SIG-M5 treated with dmso at 0.1 percent for 504 hours (cell line): ENCODE measurements around the gene B4GALT3.

Source experiments
- DNase-seq: peaks from one replicate; lab custom pipeline; 2025; ENCODE audit not compliant: unreplicated experiment; lab: John Stamatoyannopoulos, UW

B4GALT3 gene

GRCh38 chr1:161164901-161165610 is 12.3 kb downstream of the B4GALT3 start:
- DNase-seq = no peak

GRCh38 chr1:161163793-161164192 is 13.5 kb downstream of the B4GALT3 start:
- DNase-seq = no peak

GRCh38 chr1:161162806-161163205 is 14.5 kb downstream of the B4GALT3 start:
- DNase-seq = no peak

GRCh38 chr1:161162052-161162451 is 15.3 kb downstream of the B4GALT3 start:
- DNase-seq = no peak

GRCh38 chr1:161161652-161162051 is 15.7 kb downstream of the B4GALT3 start:
- no peak for DNase-seq

GRCh38 chr1:161160671-161161145 is 16.6 kb downstream of the B4GALT3 start:
- DNase-seq = no peak

- peak; percentile 53 for DNase-seq
Observed at GRCh38 chr1:161159913-161160243, 17.4 kb downstream of the B4GALT3 start.

GRCh38 chr1:161159087-161159912 is 18.0 kb downstream of the B4GALT3 start, which contains the start of gene USP21:
TSS of gene USP21 (plus strand) at chr1:161159500. CDS start at chr1:161160641, 1,141 bp downstream.
- DNase-seq = peak; percentile 95

GRCh38 chr1:161158316-161159010 is 18.8 kb downstream of the B4GALT3 start:
- no peak for DNase-seq

GRCh38 chr1:161157867-161158266 is 19.4 kb downstream of the B4GALT3 start:
- DNase-seq = no peak

GRCh38 chr1:161153682-161154337 is 23.5 kb downstream of the B4GALT3 start, which contains the start of gene UFC1:
TSS of gene UFC1 (plus strand) at chr1:161153978. CDS start at chr1:161153998, 20 bp downstream.
- peak; percentile 97 for DNase-seq

- DNase-seq = no peak
Observed at GRCh38 chr1:161153176-161153575, 24.1 kb downstream of the B4GALT3 start.

GRCh38 chr1:161145832-161146231 is 31.5 kb downstream of the B4GALT3 start:
- no peak for DNase-seq

GRCh38 chr1:161140755-161141400 is 36.4 kb downstream of the B4GALT3 start:
- DNase-seq = no peak

GRCh38 chr1:161139766-161140165 is 37.5 kb downstream of the B4GALT3 start:
- peak; percentile 59 for DNase-seq

GRCh38 chr1:161138431-161138830 is 38.9 kb downstream of the B4GALT3 start:
- DNase-seq = no peak

- DNase-seq = no peak
Observed at GRCh38 chr1:161137881-161138280, 39.4 kb downstream of the B4GALT3 start.

- DNase-seq = no peak
Observed at GRCh38 chr1:161133220-161133740, 44.0 kb downstream of the B4GALT3 start.

- DNase-seq = peak; percentile 100
Observed at GRCh38 chr1:161132410-161133219, 44.7 kb downstream of the B4GALT3 start, which contains the start of gene DEDD. TSS of gene DEDD (minus strand) at chr1:161132667. CDS start at chr1:161124462, 8,205 bp downstream.
